Measurements from ENCODE around the gene DNAJC13. TPM values are rescaled to one million over a fixed set of nuclear protein-coding genes. Genes with fewer than 3 reads are reported as not detected.
"Not testable (repeated sequence)": the region's sequence is repeated elsewhere in the genome, so short reads cannot be mapped to it uniquely, and the experiment has no call there.

The DNAJC13 gene
- 36.1 and 38.9 TPM in 2 replicates for total RNA-seq

DNA sequence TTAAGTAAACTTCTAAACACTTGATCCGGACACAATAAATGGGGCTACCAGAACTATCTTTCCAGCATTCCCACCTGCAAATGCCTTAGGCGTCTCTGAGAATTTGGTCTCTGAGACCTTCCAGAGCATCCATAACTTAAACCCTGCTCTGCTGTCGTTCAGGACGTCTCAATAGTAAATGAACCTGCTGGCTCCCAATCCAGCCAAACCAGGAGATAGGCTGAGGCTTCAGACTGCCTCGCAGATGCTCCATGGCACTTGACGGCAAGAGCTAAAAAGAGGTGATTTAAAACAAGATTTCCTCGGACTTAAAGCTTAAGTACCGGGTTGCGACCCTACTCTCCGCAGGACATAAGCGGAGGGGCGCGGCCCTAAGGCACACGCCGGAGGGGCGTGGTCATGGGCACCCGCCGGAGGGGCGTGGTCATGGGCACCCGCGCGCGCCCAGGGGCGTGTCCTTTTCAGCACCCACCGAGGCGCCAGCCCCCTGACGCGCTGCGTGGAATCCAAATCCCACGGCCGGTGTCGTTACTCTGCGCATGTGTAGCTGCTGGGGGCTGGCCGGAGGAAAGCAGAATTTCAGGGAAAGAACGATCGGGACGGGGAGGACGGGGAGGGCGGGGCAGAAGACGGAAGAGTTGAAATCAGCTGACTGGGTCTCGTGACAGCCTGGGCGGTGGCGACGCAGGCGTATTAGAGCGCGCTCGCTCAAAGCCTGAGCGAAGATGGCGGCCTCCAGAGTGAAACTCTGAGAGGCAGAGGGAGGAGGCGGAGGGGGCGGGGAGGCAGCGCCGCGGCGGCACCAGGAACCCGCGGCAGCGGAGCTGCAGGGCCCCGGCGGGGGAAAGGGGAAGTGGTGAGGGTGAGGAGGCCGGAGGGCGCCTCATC is at the start of gene DNAJC13:
TSS of gene DNAJC13 (plus strand) at position 696 of the 888 bp plus-strand sequence. CDS start 17,049 bp downstream, outside the sequence.
- TF ChIP-seq CTCF (IDR thresholded peaks at IDR 0.05; ENCODE audit: insufficient read depth, low read length, poor library complexity, severe bottlenecking), result no peak
- DNase-seq (ENCODE audit: low read depth), result peak; percentile 68
- H3K36me3 ChIP-seq (ENCODE audit: control insufficient read depth, insufficient read depth, low read length), result no peaks in the 10 kb centered on the region
- H3K4me3 ChIP-seq (ENCODE audit: low read depth, low read length), result peak within 1 kb of the TSS; percentile 71
- H3K27me3 ChIP-seq (ENCODE audit: control insufficient read depth, insufficient read depth, low read length), result no peaks in the 10 kb centered on the region

DNA sequence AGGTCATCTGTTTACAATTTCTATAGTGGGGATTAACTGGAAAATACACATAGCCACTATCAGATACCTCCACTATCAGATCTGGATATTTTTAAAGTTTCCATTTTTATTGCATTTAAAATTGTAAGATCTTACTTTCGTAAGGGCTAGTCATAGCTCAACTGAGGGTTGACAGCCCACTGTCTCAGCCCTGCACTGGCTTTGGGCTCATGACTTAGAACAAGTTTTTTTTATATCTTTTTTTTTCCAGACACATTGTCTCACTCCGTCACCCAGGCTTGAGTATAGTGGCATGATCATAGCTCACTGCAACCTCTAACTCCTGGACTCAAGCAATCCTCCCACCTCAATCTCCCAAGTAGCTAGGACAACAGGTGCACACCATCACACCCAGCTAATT is 48.8 kb upstream of the DNAJC13 start:
- DNase-seq (ENCODE audit: low read depth), result no peak
- Histone ChIP-seq H3K4me3 (ENCODE audit: low read depth, low read length) (no peak overlapping the region), H3K27me3 (ENCODE audit: control insufficient read depth, insufficient read depth, low read length) (no peaks in the 10 kb centered on the region), H3K36me3 (ENCODE audit: control insufficient read depth, insufficient read depth, low read length) (no peaks in the 10 kb centered on the region)
- no peak for TF ChIP-seq CTCF (IDR thresholded peaks at IDR 0.05; ENCODE audit: insufficient read depth, low read length, poor library complexity, severe bottlenecking)

DNA sequence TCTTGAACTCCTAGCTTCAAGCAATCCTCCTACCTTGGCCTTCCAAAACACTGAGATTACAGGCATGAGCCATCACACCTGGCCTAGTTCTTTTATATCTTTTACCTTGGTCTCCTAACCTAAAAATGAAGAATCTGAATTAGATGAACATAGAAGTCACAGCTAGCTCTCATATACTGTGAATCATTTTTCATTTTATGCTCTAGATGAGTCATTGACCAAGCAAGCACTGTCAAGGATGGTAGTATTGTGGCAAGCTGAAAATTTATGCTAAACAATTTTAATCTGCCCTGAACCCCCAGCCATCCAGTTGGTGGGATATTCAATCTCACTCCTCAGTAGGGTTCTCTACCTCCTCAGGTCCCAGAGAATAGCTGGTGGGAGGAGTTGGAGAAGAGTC is 48.3 kb upstream of the DNAJC13 start:
- no peak for DNase-seq (ENCODE audit: low read depth)
- no peak for TF ChIP-seq CTCF (IDR thresholded peaks at IDR 0.05; ENCODE audit: insufficient read depth, low read length, poor library complexity, severe bottlenecking)
- H3K27me3 ChIP-seq (ENCODE audit: control insufficient read depth, insufficient read depth, low read length), result no peaks in the 10 kb centered on the region
- no peaks in the 10 kb centered on the region for H3K36me3 ChIP-seq (ENCODE audit: control insufficient read depth, insufficient read depth, low read length)
- H3K4me3 ChIP-seq (ENCODE audit: low read depth, low read length), result no peak overlapping the region

- not testable (repeated sequence) for H3K27me3 ChIP-seq (ENCODE audit: control insufficient read depth, insufficient read depth, low read length); DNase-seq (ENCODE audit: low read depth); H3K36me3 ChIP-seq (ENCODE audit: control insufficient read depth, insufficient read depth, low read length); H3K4me3 ChIP-seq (ENCODE audit: low read depth, low read length)
Measured at GRCh38 chr3:132376945-132377354, 40.4 kb upstream of the DNAJC13 start.

DNA sequence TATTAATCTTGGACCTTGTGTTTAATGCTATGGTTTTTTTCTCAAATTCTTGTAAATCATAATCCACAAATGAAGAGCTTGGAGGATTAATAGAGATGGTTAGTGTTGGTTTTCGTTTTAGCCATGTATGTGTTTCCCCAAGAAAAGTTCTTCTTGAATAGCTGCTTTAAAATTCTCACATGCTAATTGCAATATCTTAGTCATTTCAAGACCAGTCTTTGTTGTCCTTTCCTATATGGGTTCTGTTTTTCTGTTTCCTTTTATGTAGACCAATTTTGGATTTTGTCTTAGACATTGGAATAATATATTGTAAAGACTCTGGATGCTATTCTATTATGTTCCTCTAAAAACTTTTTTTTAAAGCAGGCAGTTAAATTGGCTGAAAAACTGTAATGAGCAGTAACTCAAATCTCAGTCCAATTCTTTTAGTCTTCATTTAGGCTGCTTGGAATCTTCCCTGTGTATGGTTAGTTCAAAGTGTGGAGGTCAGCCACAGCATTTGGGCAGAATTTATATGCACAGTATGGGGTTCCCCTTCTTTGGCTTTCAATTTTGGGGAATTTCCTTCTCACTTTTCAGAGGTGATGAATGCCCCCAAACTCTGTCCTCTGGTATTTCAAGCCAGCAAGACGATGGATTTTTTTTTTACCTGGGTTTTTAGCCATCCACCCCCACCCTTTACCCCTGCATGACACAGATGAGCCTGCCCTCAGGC is 39.1 kb upstream of the DNAJC13 start:
- H3K4me3 ChIP-seq (ENCODE audit: low read depth, low read length), result no peak overlapping the region
- no peaks in the 10 kb centered on the region for H3K36me3 ChIP-seq (ENCODE audit: control insufficient read depth, insufficient read depth, low read length)
- no peak for TF ChIP-seq CTCF (IDR thresholded peaks at IDR 0.05; ENCODE audit: insufficient read depth, low read length, poor library complexity, severe bottlenecking)
- DNase-seq (ENCODE audit: low read depth), result no peak
- no peaks in the 10 kb centered on the region for H3K27me3 ChIP-seq (ENCODE audit: control insufficient read depth, insufficient read depth, low read length)

DNA sequence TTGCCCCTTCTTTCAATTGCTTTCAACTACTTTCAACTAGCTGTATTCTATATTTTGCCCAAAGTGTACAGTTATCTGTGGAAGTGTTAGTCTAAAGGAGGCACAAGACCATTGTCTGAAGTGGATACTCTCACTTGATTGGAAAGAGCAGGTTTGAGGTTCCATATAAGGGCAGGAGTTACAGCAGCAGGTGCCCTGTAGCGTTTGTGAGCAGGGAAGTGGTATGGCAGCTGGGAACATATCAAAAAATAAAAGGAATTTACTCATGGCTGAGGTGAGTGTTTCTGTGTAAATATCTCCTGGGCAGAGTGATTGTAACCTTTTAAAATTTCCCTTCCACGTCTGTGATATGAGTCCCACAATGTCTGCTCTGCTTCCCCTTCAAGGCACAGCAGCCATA is 38.5 kb upstream of the DNAJC13 start:
- H3K4me3 ChIP-seq (ENCODE audit: low read depth, low read length), result no peak overlapping the region
- no peak for TF ChIP-seq CTCF (IDR thresholded peaks at IDR 0.05; ENCODE audit: insufficient read depth, low read length, poor library complexity, severe bottlenecking)
- H3K27me3 ChIP-seq (ENCODE audit: control insufficient read depth, insufficient read depth, low read length), result no peaks in the 10 kb centered on the region
- no peak for DNase-seq (ENCODE audit: low read depth)
- H3K36me3 ChIP-seq (ENCODE audit: control insufficient read depth, insufficient read depth, low read length), result no peaks in the 10 kb centered on the region

Data from kidney epithelial cell (primary cell).